HG03095 (cell line): ENCODE results near the gene TIAM2.
A peak's percentile ranks its signal among the peaks of the same experiment; 100 is the strongest.
"Not testable (repeated sequence)": the region's sequence is repeated elsewhere in the genome, so short reads cannot be mapped to it uniquely, and the experiment has no call there.

Experiments used
- ATAC-seq: cut with Tn5 transposase; IDR thresholded peaks from one replicate; pipeline ENCODE4 v1.9.1; 2021; ENCODE audit warnings: moderate library complexity; ENCODE audit not compliant: unreplicated experiment

The TIAM2 gene

DNA sequence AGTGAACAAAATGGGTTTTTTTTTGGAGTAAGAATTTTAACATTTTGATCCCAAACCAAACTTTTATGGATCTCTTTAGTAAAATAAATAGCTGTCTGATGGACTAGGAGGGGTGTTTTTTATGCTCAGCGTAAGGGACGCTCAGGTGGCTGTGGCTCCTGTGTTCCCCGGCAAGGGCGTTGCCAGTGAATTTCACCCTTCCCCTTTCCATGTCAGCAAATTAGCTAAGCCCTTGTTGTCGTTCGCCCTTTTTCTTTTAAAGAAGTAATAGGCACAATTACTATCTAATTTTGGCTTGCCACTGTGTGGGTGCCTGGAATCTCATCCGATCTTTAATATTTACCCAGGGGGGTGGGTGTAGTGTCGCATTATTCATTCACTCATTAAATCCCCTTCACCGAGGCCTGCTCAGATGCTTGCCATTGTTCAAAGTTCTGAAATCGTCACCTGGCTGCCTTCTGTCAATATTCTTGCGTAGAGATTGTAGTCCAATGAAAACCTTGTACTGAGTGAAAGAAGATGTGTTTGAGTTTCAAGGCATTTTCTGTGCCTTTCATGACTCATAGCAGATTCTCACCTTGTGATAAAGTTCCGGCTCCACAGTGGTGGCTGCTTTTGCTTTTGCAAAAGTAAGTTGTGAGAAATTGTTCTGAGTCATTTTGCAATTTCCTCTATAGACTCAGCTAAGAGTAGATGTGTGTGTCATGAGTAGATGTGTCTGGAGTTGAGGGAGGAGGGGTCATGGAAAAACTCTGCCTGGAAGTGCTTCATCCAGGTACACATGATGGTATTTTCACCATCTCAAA lies 228.7 kb downstream of the TIAM2 start:
- peak; percentile 99 for ATAC-seq

DNA sequence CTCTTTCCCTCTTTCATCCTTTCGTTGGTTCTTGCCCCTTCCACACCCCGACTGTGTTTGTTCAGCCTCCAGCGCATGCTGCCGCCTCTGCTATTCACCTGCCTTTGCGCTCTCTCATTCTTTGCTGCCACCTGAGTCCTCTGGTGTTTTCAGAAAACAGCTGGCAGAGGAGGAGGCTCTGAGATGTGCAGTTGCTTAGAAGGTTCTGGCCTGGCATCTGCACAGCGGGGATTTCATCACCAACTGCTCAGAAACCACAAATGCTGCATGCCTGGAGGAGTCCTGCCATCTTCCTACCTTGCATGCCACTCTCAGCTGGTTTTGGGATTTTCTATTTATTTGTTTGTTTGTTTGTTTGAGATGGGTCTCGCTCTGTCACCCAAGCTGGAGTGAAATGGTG lies 229.5 kb downstream of the TIAM2 start:
- no peak for ATAC-seq

- ATAC-seq, result no peak
Observed at GRCh38 chr6:155227046-155227445, 231.9 kb downstream of the TIAM2 start.

GRCh38 chr6:155228546-155229166 lies 233.5 kb downstream of the TIAM2 start:
- no peak for ATAC-seq

DNA sequence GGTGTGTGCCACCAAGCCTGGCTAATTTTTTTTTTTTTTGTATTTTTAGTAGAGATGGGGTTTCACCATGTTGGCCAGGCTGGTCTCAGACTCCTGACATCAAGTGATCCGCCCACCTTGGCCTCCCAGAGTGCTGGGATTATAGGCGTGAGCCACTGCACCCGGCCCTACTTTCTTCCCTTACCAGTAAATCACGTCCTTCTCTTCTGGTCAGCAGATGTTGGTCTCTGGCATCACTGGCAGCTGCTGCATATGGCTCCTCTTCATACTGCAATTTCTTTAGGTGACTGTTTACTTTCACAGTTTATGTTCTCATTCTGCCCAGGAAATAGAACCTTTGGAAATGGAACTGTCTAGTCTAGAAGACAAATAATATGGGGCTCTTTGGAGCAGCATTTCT lies 235.9 kb downstream of the TIAM2 start:
- not testable (repeated sequence) for ATAC-seq

DNA sequence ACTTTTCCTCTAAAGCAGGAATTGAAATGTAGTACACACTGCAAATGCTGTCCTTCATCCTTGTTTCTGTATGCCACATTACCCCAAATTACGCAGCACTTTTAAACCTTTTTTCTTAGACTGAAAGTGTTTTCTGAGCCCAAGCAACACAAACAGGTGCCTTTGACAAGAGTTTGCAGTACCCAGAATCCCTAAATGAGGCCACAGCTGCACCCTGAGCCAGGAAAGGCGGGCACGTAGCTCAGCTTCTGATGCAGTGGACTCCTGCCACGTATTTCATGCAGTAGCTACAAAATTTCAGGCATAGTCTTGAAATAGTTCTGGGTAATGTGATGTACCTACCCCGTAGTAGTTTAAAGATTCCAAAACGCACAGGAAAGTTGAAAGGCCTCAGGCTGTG lies 237.7 kb downstream of the TIAM2 start:
- ATAC-seq, result no peak

- no peak for ATAC-seq
Observed at GRCh38 chr6:155234167-155234566, 239.1 kb downstream of the TIAM2 start.

- ATAC-seq, result no peak
Observed at GRCh38 chr6:155234687-155235086, 239.6 kb downstream of the TIAM2 start.

DNA sequence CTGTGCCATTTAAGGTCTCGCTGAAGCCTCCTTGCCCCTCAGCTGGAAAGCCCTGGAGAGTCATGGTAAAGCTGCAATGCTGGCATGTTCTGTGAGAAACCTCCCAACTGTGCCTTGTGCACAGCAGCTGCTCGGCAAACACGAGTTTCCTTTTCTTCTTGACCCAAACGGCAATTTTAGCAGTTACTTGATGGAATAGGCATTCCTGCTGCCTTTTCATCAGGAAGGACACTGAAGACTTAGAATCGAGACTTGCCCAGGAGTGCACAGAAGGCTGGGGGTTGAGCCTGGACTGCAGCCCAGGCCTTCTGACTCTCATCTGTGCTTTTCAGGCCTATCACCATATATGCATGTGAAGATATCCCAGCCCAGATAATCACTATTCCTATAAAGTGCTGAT lies 240.0 kb downstream of the TIAM2 start:
- ATAC-seq, result no peak

GRCh38 chr6:155237613-155238012 lies 242.5 kb downstream of the TIAM2 start:
- ATAC-seq, result no peak

- ATAC-seq, result no peak
Observed at GRCh38 chr6:155240905-155241600, 245.9 kb downstream of the TIAM2 start.

DNA sequence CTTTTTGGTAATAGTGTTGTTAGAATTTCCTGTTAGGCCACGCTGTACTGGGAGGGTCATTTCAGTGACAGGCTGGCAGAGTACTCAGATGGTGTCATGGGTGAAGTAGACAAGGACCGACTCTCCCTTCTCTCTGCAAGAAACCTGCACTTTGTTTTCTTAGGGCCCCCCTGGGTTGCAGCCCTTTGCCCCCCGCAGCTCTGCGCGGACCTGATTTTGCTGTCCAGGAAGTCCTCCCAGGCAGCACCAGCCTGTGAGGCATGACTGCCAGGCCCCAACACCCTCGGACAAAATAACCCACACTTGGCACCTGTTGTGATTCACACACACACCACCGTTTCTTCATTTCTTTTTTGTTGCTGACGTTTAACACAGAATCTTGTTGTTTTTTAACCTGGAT lies 246.9 kb downstream of the TIAM2 start:
- ATAC-seq, result no peak

GRCh38 chr6:155244434-155244833 lies 249.3 kb downstream of the TIAM2 start:
- ATAC-seq, result no peak

DNA sequence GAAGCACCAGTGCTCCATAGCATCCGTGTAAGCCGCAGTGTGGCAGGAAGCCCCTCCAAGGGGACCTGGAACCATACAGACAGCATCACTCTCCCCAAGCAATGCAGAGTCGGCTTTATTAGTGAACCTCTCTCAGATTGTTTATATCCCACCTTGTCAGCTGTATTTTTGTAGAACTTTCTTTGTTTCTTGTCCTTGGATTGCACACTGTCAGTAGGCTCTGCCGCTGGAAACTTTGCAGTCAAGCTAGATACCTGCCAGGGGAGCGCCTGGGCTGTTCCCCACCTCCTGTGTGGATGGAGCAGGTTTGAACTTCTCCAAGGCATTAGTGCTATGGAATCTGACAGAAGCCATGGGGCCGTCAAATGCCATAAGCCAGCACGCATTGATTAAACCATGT lies 250.1 kb downstream of the TIAM2 start:
- ATAC-seq, result no peak

DNA sequence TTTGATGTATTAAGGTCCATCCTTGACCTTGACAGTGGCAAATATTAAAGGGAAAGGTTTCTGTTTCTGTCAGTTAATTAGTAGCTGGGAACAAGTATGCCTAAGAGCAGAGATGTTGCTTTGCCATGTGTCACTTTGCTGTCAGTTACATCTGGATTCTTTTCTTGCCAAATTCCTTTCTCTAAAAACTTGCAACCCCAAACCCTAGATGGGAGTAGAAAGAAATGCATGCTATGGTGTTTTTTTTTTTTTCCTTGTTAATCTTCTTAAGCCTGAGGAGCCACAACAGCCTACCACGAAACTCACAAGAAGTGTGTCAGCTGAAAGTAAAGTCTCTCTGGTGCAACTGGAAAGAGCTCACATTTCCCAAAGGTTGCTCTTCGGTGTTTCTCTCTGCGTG lies 250.7 kb downstream of the TIAM2 start:
- ATAC-seq, result no peak

DNA sequence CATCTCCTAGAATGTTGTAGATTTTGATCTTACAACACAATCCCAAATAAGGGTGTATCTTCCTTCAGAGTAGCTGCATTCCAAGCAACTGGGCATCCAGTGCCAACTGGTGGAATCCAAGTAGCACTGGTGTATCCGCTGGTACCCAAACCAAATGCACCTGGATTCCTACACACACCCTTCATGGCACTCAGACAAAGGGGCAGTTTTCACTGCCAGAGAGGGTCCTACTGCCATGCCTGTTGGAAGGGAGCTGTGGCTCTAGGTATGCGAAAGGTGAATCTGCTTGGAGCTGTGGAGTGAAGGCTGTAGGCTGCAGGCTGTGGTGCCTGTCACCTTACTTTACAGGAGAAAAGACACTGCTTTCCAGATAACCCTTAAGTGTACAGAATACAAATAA lies 251.7 kb downstream of the TIAM2 start:
- ATAC-seq, result no peak

DNA sequence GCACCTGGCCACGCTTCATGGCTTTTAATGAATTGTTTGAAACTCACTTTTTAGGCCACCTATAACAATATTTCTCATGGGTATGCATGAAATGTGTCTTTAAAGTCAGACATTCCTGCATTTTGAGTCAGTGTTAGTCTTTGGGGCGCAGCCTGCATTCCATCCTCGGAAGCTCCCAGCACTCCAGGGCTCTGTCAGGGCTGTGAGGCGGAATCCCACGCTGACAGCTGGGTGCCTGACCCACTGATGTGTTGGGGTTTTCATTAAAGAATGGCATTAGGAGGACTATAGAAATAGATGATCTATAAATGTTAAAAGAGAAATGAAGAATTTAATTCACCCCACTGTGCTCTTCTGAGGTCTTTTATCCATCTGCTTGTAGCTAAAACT lies 252.5 kb downstream of the TIAM2 start:
- ATAC-seq, result no peak

- ATAC-seq, result peak; percentile 70
Observed at GRCh38 chr6:155248008-155249001, 253.2 kb downstream of the TIAM2 start.

DNA sequence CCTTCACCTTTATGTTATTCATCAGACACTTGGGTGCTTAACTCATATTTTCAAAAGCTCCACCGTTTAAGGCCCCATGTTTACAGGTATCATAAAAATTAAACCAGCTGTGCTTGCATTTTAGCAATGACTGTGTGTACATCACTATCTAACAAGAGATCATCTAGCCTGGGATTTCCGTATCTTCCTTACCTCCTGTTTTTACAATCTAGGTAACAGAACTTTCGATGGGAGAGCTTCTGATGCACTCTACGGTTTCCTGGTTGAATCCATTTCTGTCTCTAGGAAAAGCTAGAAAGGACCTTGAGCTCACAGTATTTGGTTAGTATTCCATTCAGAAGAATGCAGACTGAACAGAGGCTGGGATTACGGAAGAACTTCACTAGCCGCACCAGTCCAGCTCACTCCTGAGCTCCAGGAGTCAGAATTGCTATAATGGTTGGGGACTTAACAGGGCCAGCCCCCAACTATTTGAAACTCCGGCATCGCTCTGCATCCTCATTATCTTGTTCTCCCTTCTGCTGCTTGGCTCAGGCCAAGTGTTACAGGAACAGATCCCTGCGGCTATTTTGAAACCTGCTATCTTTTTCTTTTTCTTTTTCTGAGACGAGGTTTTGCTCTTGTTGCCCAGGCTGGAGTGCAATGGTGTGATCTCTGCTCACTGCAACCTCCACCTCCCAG lies 255.7 kb downstream of the TIAM2 start:
- ATAC-seq, result no peak

- no peak for ATAC-seq
Observed at GRCh38 chr6:155252581-155252980, 257.5 kb downstream of the TIAM2 start.
